CD4-positive, alpha-beta T cell treated with Interleukin-1 beta for 1 hour (primary cell): ENCODE data around the gene DOP1A.

Experiments
- DNase-seq, 2 donors: peaks; one replicate each; pipeline ENCODE4 v3.0.0-alpha.2; 2020 to 2022

Gene DOP1A

GRCh38 chr6:83086751-83087150 lies 19.3 kb downstream of the DOP1A start:
- no peak for DNase-seq

GRCh38 chr6:83092756-83093399 lies 25.4 kb downstream of the DOP1A start:
- DNase-seq: no peak

GRCh38 chr6:83096791-83097190 lies 29.3 kb downstream of the DOP1A start:
- no peak for DNase-seq

GRCh38 chr6:83097204-83097603 lies 29.7 kb downstream of the DOP1A start:
- DNase-seq: no peak

- no peak for DNase-seq
Measured at GRCh38 chr6:83097675-83098074, 30.2 kb downstream of the DOP1A start.

GRCh38 chr6:83098589-83098988 lies 31.1 kb downstream of the DOP1A start:
- no peak for DNase-seq

GRCh38 chr6:83108378-83108777 lies 40.9 kb downstream of the DOP1A start:
- no peak for DNase-seq

- no peak for DNase-seq
Measured at GRCh38 chr6:83113258-83113657, 45.8 kb downstream of the DOP1A start.

GRCh38 chr6:83114164-83114563 lies 46.7 kb downstream of the DOP1A start:
- DNase-seq: no peak

- DNase-seq: no peak
Measured at GRCh38 chr6:83117802-83118201, 50.3 kb downstream of the DOP1A start.

- no peak for DNase-seq
Measured at GRCh38 chr6:83119742-83120300, 52.4 kb downstream of the DOP1A start.

- no peak for DNase-seq
Measured at GRCh38 chr6:83124553-83124952, 57.1 kb downstream of the DOP1A start.

- DNase-seq: no peak
Measured at GRCh38 chr6:83125425-83125824, 58.0 kb downstream of the DOP1A start.

- DNase-seq: no peak
Measured at GRCh38 chr6:83126223-83126622, 58.8 kb downstream of the DOP1A start.

- DNase-seq: no peak
Measured at GRCh38 chr6:83126807-83127206, 59.3 kb downstream of the DOP1A start.

- DNase-seq: no peak
Measured at GRCh38 chr6:83127258-83127657, 59.8 kb downstream of the DOP1A start.

GRCh38 chr6:83127976-83128375 lies 60.5 kb downstream of the DOP1A start:
- no peak for DNase-seq

- DNase-seq: no peak
Measured at GRCh38 chr6:83132121-83132520, 64.7 kb downstream of the DOP1A start.

GRCh38 chr6:83138118-83138722 lies 70.7 kb downstream of the DOP1A start:
- DNase-seq: no peak

- DNase-seq: no peak
Measured at GRCh38 chr6:83138758-83139157, 71.3 kb downstream of the DOP1A start.

- DNase-seq: no peak
Measured at GRCh38 chr6:83151114-83151513, 83.6 kb downstream of the DOP1A start.

- DNase-seq: no peak
Measured at GRCh38 chr6:83152913-83153312, 85.4 kb downstream of the DOP1A start.

GRCh38 chr6:83153883-83154521 lies 86.5 kb downstream of the DOP1A start:
- DNase-seq: no peak

- no peak for DNase-seq
Measured at GRCh38 chr6:83155794-83156193, 88.3 kb downstream of the DOP1A start.
